PC-3 (cell line): ENCODE measurements around the gene LRPPRC. TPM values are rescaled to one million over a fixed set of nuclear protein-coding genes. Genes with fewer than 3 reads are reported as not detected.

Experiments used
- ATAC-seq: fragments of 200-7000 bp; cut with Tn5 transposase; 2 replicates; pipeline ENCODE4 v1.9.1; 2020; ENCODE audit warnings: mild to moderate bottlenecking, moderate library complexity
- BruUV-seq: library from RNA; stranded (reverse); fragments of 400-500 nt; replicated peaks from 2 replicates; lab custom pipeline; 2021; lab: Mats Ljungman, UMichigan
- CTCF ChIA-PET: fragments of 300-600 bp; sonication (Branson Sonifier 250); formaldehyde crosslinking; loops from one replicate; lab custom pipeline; 2022; ENCODE audit warnings: antibody characterized with exemption; lab: Charles Lee
- POLR2A ChIA-PET: fragments of 300-600 bp; sonication (Branson Sonifier 250); formaldehyde crosslinking; loops from one replicate; lab custom pipeline; 2022; ENCODE audit warnings: antibody characterized with exemption; ENCODE audit not compliant: unreplicated experiment; lab: Charles Lee
- DNase-seq: peaks from one replicate; pipeline ENCODE4 v3.0.0-alpha.2; 2015
- H2AFZ ChIP-seq: fragments of 300-600 bp; sonication (generic); 2 replicates; pipeline ENCODE4 v1.6.0; 2016; ENCODE audit warnings: antibody characterized with exemption, low read length
- H3F3A ChIP-seq: fragments of 300-600 bp; sonication (generic); one replicate; pipeline ENCODE4 v1.6.0; 2017; ENCODE audit warnings: antibody characterized with exemption, low read length, control low read depth, mild to moderate bottlenecking; ENCODE audit not compliant: unreplicated experiment
- H3K27ac ChIP-seq: fragments of 300-600 bp; sonication (generic); 2 replicates; pipeline ENCODE4 v1.5.1; 2016; ENCODE audit warnings: mild to moderate bottlenecking, low read length
- H3K27me3 ChIP-seq: fragments of 300-600 bp; sonication (generic); 2 replicates; pipeline ENCODE4 v1.6.1; 2016; ENCODE audit warnings: low read length, mixed read lengths
- H3K36me3 ChIP-seq: fragments of 300-600 bp; sonication (generic); 2 replicates; pipeline ENCODE4 v1.6.1; 2016; ENCODE audit warnings: low read depth, mixed run types, low read length, mixed read lengths
- H3K4me1 ChIP-seq: fragments of 300-600 bp; sonication (generic); 2 replicates; pipeline ENCODE4 v1.5.1; 2016; ENCODE audit warnings: low read length; ENCODE audit not compliant: insufficient read depth
- H3K4me2 ChIP-seq: fragments of 300-600 bp; sonication (generic); 2 replicates; pipeline ENCODE4 v1.6.0; 2016; ENCODE audit warnings: low read length
- H3K4me3 ChIP-seq: fragments of 300-600 bp; sonication (generic); 2 replicates; pipeline ENCODE4 v1.5.1; 2016; ENCODE audit warnings: mild to moderate bottlenecking, low read length, mixed read lengths
- H3K79me2 ChIP-seq: fragments of 300-600 bp; sonication (generic); 2 replicates; pipeline ENCODE4 v1.6.1; 2017; ENCODE audit warnings: low read length, mixed read lengths
- H3K9ac ChIP-seq: fragments of 300-600 bp; sonication (generic); 2 replicates; pipeline ENCODE4 v1.6.0; 2016; ENCODE audit warnings: mild to moderate bottlenecking, low read length
- H3K9me2 ChIP-seq: fragments of 300-600 bp; sonication (generic); replicated peaks from 2 replicates; pipeline ENCODE4 v1.6.1; 2016; ENCODE audit warnings: mixed run types, low read length, mixed read lengths
- H3K9me3 ChIP-seq: fragments of 300-600 bp; sonication (generic); 2 replicates; pipeline ENCODE4 v1.6.1; 2016; ENCODE audit warnings: low read length, mixed read lengths
- H4K20me1 ChIP-seq: fragments of 300-600 bp; sonication (generic); 2 replicates; pipeline ENCODE4 v1.6.1; 2016; ENCODE audit warnings: low read length, mixed read lengths
- CTCF ChIP-seq: fragments of 300-600 bp; sonication (generic); conservative IDR thresholded peaks from 2 replicates; pipeline ENCODE4 v1.5.1; 2017; ENCODE audit warnings: antibody characterized with exemption, low read depth, mild to moderate bottlenecking, low read length
- EZH2 ChIP-seq: fragments of 300-600 bp; sonication (generic); IDR thresholded peaks from one replicate; pipeline ENCODE4 v1.6.1; 2017; ENCODE audit warnings: antibody characterized with exemption, mild to moderate bottlenecking, low read length; ENCODE audit not compliant: unreplicated experiment
- EZH2phosphoT487 ChIP-seq: fragments of 300-600 bp; sonication (generic); IDR thresholded peaks from 2 replicates; pipeline ENCODE4 v1.6.1; 2018; ENCODE audit warnings: mild to moderate bottlenecking, antibody characterized with exemption, low read length, borderline replicate concordance
- intact Hi-C: fragments of 100-400 bp; cut with micrococcal nuclease; formaldehyde crosslinking; loops from 2 replicates; pipeline ENCODE4 v1.9.0; 2023
- total RNA-seq: library from RNA; depleted of rRNA; stranded (reverse); fragments of >200 nt; gene quantifications from 2 replicates; pipeline ENCODE4 v1.2.3, GENCODE V29; 2014

LRPPRC gene
- total RNA-seq, 1 experiment from 2014 or later = 94.8 TPM

GRCh38 chr2:43937269-43937820 lies 58.4 kb downstream of the LRPPRC start:
- no peaks in the 10 kb centered on the region for H3K4me1 ChIP-seq
- no peak overlapping the region for H3K9ac ChIP-seq
- no peaks in the 10 kb centered on the region for H3K9me2 ChIP-seq
- H2AFZ ChIP-seq = no peak overlapping the region
- H3K27me3 ChIP-seq = no peaks in the 10 kb centered on the region
- DNase-seq (no peak), ATAC-seq (no peak)
- H4K20me1 ChIP-seq = no peaks in the 10 kb centered on the region
- H3K9me3 ChIP-seq = no peaks in the 10 kb centered on the region
- ChIA-PET POLR2A (no interaction called here), CTCF (no interaction called here)
- H3K4me3 ChIP-seq = no peak overlapping the region
- no TSS peak for BruUV-seq
- no peaks in the 10 kb centered on the region for H3K79me2 ChIP-seq
- peaks cover 64% of the 10 kb centered on the region; the same call in 1 of the 2 replicates for H3K36me3 ChIP-seq
- TF ChIP-seq EZH2phosphoT487 (no peak), EZH2 (no peak), CTCF (no peak)
- H3K27ac ChIP-seq = no peak overlapping the region
- no peak overlapping the region for H3K4me2 ChIP-seq
- intact Hi-C loops = no loop called here
- no peaks in the 10 kb centered on the region for H3F3A ChIP-seq

GRCh38 chr2:43934567-43934966 lies 61.2 kb downstream of the LRPPRC start:
- intact Hi-C loops = no loop called here
- H3K4me3 ChIP-seq = no peak overlapping the region
- H3K9me3 ChIP-seq = no peaks in the 10 kb centered on the region
- ATAC-seq (no peak), DNase-seq (no peak)
- H3K36me3 ChIP-seq = peaks cover 61% of the 10 kb centered on the region; the same call in 1 of the 2 replicates
- BruUV-seq = no TSS peak
- ChIA-PET CTCF (no interaction called here), POLR2A (no interaction called here)
- H3F3A ChIP-seq = no peaks in the 10 kb centered on the region
- no peak overlapping the region for H3K27ac ChIP-seq
- H3K27me3 ChIP-seq = no peaks in the 10 kb centered on the region
- no peak for TF ChIP-seq EZH2phosphoT487
- TF ChIP-seq CTCF = no peak
- no peak for TF ChIP-seq EZH2
- H4K20me1 ChIP-seq = no peaks in the 10 kb centered on the region
- no peak overlapping the region for H3K9ac ChIP-seq
- H2AFZ ChIP-seq = no peak overlapping the region
- no peaks in the 10 kb centered on the region for H3K9me2 ChIP-seq
- H3K4me2 ChIP-seq = no peak overlapping the region
- no peaks in the 10 kb centered on the region for H3K79me2 ChIP-seq
- no peaks in the 10 kb centered on the region for H3K4me1 ChIP-seq

GRCh38 chr2:43931293-43931692 lies 64.5 kb downstream of the LRPPRC start:
- Histone ChIP-seq H3K4me1 (no peaks in the 10 kb centered on the region), H3K79me2 (no peaks in the 10 kb centered on the region), H3K9ac (no peak overlapping the region), H3K9me2 (no peaks in the 10 kb centered on the region), H3F3A (no peaks in the 10 kb centered on the region), H4K20me1 (no peaks in the 10 kb centered on the region), H3K4me3 (no peak overlapping the region), H3K27ac (no peak overlapping the region), H3K36me3 (peaks cover 63% of the 10 kb centered on the region; the same call in 1 of the 2 replicates), H3K4me2 (no peak overlapping the region), H3K9me3 (no peaks in the 10 kb centered on the region), H3K27me3 (no peaks in the 10 kb centered on the region), H2AFZ (no peak overlapping the region)
- TF ChIP-seq CTCF (no peak), EZH2phosphoT487 (no peak), EZH2 (no peak)
- POLR2A ChIA-PET = no interaction called here
- CTCF ChIA-PET = no interaction called here
- no TSS peak for BruUV-seq
- no peak for DNase-seq
- ATAC-seq = no peak
- intact Hi-C loops = no loop called here
